ENCODE measurements around the gene PPP1R12B. TPM values are rescaled to one million over a fixed set of nuclear protein-coding genes. Genes with fewer than 3 reads are reported as not detected.
A peak's percentile ranks its signal among the peaks of the same experiment; 100 is the strongest.
"Not testable (repeated sequence)": the region's sequence is repeated elsewhere in the genome, so short reads cannot be mapped to it uniquely, and the experiment has no call there.

The PPP1R12B gene
- total RNA-seq, 1 donor from 2014 or later, result 594 TPM

DNA sequence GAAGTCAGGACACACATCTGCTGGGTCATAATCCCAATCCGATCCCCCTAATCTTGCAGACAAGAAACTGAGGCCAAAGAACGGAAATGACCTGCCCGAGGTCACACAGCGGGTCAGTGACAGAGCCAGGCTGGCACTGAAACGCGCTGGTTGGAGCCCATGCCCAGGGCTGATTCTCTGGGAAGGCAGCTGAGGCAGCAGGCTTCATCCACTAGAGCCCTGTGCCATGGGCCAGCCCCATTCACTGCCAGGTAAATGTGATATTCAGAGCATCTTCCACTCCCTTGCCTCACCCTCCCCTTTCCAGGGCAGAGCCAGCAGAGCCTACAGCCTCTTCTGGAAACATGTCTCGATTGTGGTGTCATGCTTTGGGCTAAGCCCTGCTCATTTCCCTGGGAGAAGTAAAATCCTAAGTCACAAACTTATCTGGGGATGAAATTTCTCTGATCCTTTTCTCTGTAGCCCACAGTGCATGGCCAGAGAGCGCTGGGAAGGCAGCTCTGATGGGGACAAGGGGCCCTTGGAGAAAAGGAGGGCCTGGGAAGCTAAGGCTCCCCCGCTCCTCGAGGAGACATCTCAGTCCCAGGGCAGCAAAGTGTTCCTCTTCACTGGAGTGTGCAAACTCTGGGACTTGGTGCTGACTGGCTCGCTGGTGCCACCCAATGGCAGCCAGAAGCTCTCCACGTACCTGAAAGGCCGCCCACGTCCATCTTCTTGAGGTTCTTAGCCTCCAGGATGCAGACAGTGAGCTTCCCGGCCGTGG lies 251.4 kb downstream of the PPP1R12B start:
- ATAC-seq (peak; percentile 75), DNase-seq (ENCODE audit: missing footprints) (no peak)
- intact Hi-C loops (cut with DNase I), result loop anchor here (5.0 to 10.0 kb wide), 2 partner anchors 98 to 255 kb away; partner anchors contain the start of genes PPP1R12B and UBE2T

DNA sequence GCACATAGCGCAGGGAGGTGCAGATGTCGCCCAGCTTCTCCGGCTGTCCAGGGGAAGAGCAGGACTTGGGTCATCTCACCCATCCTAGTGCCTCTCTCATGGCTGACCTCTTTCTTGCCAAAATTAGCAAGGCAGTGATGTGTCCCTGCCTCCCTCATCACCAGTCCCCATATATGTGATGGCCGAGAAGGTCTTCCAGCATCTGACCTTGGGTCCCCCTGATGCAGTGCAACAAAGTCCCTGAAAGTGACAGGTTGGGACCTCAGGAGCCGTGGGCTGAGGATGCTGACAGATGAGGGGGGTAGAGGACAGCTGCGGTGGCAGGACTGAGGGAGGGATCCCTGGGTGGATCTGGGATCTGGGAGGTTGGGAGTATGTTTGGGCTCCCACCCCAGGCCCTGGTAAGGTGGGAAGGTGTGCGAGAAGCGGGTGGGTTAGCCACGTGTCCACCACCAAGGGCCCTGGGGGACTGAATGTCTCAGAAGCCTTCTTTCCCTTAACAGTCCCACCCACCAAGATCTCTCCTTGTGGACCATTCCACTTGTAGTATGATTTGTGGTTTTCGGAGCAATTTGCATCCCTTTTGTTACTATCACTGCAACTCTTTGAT lies 252.0 kb downstream of the PPP1R12B start:
- DNase-seq (ENCODE audit: missing footprints) (no peak), ATAC-seq (no peak)
- intact Hi-C loops (cut with DNase I), result loop anchor here (5.0 kb wide), 1 partner anchor 98 kb away; no protein-coding TSS in a partner anchor

DNA sequence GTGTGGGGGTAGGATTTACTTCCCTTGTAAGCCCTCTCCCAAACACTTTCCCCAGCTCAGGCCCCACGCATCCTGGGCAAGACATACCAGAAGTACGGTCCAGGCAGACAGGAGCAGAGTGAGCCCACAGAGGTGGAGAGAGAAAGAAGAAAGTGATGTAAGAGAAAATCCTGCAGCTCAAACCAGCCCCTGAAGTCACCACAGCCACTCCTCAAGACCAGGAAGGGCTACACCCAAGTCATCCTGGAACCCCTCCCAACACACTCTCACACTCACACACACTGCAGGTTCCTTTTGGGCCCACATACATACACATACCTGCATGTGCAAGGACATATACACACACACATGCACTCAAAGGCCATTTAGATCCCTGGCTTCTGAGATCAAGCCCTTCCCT lies 254.9 kb downstream of the PPP1R12B start:
- ATAC-seq (no peak), DNase-seq (ENCODE audit: missing footprints) (no peak)
- intact Hi-C loops (cut with DNase I), result loop anchor here (5.0 kb wide), 1 partner anchor 101 kb away; no protein-coding TSS in a partner anchor

DNA sequence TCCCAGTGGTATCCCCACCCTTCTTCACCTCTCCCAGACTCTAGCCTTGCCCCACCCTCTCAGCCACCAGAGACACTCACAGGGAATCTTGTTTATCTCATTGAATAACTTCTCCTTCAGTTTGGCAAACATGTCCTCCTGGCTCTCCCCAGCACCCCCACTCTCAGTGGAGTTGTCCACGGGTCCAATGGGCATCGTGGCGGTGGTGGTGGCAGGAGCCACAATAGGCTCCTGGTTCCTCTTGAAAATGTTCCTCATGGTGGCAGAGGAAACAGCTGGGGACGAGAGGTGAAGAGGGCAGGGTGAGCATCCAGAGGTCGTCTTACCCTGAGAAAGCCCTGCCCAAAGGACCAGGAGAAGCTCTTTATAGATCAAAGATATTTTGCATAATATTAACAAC lies 257.0 kb downstream of the PPP1R12B start:
- no peak for ATAC-seq
- no peak for DNase-seq (ENCODE audit: missing footprints)
- intact Hi-C loops (cut with DNase I), result no loop called here

DNA sequence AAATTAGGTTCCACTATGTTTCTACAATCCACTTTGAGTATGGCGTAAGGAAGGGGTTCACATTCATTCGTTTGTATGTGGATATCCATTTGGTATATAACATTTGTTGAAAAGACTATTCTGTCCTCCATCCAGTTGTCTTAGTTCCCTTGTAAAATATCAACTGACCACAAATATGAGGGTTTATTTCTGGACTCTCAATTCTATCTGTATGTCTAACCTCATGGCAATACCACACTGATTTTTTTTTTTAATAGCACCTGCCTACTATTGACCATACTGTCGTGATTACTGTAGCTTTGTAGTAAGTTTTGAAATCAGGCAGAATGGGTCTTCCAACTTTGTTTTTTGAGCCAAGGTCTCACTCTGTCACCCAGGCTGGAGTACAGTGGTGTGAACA lies 263.5 kb downstream of the PPP1R12B start:
- not testable (repeated sequence) for ATAC-seq; DNase-seq (ENCODE audit: missing footprints)

DNA sequence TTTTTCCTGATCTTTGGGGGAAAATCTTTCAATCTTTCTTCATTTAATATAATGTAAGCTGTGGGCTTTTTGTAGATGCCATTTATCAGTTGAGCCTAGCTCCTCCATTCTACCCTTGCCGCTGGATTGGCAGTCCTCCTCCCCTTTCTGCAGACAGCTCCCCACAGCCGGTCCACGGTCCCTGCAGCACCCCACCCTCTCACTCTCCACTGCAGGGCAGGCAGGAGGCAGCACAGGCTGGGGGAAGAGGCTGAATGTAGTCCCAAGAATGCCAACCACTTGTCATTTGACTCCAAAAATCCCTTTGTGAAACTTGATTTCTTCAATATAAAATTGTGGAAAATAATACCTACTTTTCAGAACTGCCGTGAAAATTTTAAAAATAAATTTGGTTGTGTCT lies 265.1 kb downstream of the PPP1R12B start:
- no peak for ATAC-seq
- DNase-seq (ENCODE audit: missing footprints), result no peak

More for the DNA sequence above, 263.5 kb downstream of the PPP1R12B start:
- intact Hi-C loops (cut with DNase I), result not testable (repeated sequence)

DNA sequence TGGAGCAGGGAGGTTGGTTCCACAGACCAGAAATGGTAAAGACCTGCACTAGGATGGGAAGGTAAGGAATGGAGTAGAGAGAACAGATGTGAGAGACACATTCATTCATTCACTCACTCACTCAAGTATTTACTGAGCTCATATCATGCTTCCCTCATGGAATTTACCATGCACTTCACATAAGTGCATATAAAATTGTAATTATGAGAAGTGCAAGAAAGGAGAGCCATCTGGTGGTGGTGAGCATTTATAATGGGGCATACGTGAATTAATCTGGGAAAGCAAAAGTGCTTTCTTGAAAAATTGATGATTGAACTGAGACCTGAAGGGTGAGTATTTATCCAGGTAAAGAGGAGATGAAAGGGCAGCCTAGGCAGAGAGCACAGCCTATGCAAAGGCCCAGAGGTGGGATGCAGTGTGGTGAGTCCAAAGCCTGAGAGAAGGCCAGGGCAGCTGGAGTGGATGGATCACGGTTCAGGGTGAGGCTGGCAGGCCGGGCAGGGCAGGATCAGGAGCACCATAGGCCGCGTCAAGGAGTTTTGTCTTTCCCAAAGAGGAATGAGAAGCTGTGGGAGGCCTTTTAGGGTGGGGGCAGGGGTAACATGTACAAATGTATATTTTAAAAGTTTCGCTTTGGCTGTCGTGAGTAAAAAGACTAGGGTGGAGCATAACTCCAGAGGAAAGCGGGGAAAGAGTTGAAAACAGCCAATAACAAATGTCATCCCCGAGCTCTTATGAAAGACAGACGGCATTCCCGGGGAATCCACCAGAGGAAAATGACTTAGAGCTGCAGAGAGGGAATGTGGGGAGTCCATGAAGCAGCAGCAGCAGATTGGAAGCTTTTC lies 266.1 kb downstream of the PPP1R12B start:
- intact Hi-C loops (cut with DNase I); ATAC-seq; DNase-seq (ENCODE audit: missing footprints): not testable (repeated sequence)

More for the DNA sequence above, 265.1 kb downstream of the PPP1R12B start:
- intact Hi-C loops (cut with DNase I), result no loop called here

DNA sequence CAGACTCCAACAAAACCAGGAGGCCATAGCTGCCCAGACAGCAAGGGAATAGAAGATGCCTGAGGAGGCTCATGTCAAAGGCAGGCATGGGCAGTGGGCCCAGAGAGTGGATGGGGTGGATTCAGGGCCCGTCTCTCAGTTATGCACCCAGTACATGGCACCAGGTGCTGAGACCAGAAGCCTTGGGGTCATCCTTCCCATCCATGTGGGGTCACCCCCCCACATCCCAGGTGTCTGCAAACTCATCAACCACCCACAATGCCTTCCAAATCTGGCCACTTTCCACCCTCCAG lies 266.7 kb downstream of the PPP1R12B start:
- intact Hi-C loops (cut with DNase I); DNase-seq (ENCODE audit: missing footprints); ATAC-seq: not testable (repeated sequence)

DNA sequence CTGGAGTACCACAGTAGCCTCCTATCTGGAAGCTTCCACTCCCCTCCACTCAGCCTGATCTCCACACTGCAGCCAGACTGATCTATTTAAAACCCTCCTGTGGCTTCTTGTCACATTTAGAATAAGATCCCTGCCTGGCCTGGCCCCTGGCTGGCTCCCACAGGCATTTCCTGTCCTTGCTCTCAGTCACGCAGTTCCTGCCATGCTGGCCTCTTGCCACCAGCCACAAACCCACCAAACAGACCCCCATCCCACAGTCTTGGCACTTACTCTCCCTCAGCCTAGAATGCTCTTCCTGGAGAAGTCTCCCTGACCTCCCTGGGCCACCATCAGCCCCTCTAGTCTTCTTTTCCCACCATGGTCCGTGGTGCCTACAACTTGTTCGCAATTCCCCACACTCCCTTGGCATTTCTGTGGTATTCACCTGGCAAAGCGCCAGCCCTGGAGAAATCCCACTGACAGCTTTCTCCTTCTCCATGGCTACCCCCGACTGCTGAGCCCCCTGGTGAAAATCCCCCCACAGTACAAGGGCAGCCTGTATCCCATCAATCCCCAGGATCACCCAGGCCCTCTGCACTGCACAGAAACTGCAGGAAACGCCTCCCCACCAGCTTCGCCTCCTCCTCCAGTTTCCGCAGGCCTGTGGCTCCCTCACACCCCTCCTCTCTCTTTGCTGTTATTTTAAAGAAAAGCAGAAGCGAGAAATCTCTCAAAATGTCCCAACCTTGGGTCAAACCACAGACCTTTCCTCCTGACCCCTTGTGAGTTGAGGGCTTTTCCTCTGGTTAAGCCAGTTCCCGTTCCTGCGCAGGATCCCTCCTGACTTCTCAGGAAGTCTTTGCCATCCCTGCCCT lies 267.2 kb downstream of the PPP1R12B start:
- ATAC-seq (peak; percentile 74), DNase-seq (ENCODE audit: missing footprints) (no peak)
- intact Hi-C loops (cut with DNase I), result no loop called here

DNA sequence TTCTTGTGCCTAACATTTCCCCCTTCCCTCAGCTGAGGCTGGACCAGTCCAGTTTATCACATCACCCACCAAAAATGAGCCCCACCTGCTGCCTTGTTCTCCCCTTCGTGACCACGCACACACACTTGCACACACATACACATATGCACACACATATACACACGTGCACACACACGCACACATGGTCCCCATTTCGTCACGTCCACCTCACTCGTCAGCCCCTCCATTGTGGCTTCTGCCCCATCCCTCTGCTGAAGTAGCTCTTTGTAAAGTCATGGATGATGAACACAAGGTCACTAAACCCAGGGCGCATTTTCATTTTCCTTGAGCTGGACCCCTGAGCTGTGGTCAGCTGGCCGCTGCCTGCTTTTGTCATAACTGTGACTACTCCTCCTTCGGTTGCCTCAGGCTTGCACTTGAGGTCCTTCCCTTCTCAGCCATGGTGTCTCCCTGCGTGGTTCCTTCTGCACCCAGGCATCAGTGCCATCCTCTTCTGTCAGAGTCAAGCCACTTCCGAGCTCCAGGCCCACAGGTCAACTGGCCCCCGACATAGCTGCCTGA lies 267.9 kb downstream of the PPP1R12B start:
- ATAC-seq (no peak), DNase-seq (ENCODE audit: missing footprints) (no peak)
- intact Hi-C loops (cut with DNase I), result no loop called here

DNA sequence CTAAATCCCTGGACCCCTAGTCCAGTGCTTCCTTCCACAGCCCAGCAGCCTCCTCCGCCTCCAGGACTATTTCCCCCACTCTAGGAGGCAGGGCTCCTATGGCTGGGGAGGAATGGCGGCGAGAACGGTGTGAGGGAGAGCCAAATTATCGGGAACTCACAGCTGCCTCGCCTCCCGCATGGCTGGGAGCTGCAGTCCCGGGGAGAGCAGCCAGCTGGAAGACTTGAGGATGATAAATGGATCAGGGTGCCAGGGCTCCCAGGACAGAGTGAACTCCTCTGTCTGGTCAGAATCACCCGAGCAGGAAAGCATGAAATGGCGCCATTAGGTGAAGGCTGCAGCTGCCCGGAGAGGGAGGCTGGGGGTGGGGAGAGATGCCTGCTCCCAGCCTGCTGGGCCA lies 270.5 kb downstream of the PPP1R12B start:
- intact Hi-C loops (cut with DNase I); DNase-seq (ENCODE audit: missing footprints): not testable (repeated sequence)
- ATAC-seq, result peak; percentile 48

DNA sequence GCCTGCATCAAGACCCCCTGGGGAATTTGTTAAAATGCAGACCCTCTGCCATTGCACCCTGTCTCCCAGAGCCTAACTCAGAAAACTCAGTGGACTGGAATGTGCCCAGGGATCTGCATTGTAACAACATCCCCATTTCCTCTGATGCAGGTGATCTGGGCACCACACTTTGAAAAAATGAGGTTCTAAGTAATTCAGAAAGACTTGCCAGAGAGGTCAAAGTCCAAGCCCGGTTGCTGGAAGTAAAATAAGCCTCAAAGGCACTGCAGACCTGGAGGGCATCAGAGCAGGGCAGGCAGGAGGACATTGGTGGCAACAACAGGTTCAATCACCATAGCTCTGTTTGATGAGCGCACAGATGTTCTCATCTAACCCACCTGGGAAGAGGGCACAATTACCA lies 271.0 kb downstream of the PPP1R12B start:
- intact Hi-C loops (cut with DNase I), result no loop called here
- ATAC-seq, result no peak
- no peak for DNase-seq (ENCODE audit: missing footprints)

DNA sequence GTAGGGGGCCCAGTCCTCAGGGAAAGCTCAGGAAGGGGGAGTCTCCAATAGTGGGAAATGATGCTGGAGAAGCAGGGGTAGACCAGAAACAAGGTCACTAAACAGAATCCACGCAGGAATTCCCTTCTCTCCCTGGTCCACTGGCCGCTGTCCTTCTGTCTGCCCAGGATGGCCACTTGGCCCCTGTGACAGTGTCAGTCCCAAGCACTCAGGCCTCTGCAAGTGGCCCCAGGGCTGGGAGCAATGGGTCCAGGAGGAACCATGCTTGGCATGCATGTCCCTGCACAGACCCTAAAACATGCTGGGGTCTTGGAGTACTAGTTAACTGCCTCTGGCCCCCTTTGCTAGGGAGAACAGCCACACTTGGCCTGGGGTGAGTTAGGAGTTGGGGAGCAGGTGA lies 271.5 kb downstream of the PPP1R12B start:
- intact Hi-C loops (cut with DNase I); DNase-seq (ENCODE audit: missing footprints): not testable (repeated sequence)

DNA sequence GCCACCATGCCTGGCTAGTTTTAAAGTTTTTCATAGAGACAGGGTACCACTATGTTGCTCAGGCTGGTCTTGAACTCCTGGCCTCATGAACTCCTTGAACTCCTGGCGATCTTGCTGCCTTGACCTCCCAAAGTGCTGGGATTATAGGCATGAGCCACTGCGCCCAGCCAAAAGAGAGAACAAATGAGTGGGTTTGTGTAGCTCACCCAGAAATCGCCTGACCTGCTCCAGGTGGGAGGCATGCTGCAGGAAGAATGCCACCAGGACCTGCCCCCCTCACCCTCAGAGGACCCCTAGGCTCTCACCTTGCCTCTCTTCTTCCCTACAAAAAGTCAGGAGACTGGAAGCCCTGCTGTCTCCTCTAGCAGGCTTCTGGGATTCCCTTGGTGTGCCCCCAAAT lies 272.9 kb downstream of the PPP1R12B start:
- DNase-seq (ENCODE audit: missing footprints) (no peak), ATAC-seq (no peak)
- intact Hi-C loops (cut with DNase I), result no loop called here

More for the DNA sequence above, 271.5 kb downstream of the PPP1R12B start:
- ATAC-seq, result not testable (repeated sequence)

DNA sequence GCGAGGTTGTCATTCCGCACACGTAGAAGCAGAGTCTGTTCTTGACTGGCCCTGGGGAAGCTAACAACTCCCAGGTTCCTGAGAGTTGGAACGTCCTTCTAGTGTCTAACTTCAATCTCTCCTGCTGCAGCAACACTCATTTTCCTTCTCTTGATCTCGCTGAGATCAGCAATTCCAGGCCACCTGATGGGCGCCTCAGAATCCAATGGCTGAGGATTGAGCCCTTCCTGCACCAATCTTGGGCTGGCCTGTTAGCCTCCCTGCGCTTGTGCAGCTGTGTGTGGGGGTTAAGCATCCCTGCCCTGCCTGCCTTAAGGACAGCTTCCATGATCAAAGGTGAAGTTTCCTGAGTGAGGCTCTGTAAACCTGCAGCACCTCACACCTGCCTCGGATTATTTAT lies 273.9 kb downstream of the PPP1R12B start:
- no peak for ATAC-seq
- intact Hi-C loops (cut with DNase I), result no loop called here

DNA sequence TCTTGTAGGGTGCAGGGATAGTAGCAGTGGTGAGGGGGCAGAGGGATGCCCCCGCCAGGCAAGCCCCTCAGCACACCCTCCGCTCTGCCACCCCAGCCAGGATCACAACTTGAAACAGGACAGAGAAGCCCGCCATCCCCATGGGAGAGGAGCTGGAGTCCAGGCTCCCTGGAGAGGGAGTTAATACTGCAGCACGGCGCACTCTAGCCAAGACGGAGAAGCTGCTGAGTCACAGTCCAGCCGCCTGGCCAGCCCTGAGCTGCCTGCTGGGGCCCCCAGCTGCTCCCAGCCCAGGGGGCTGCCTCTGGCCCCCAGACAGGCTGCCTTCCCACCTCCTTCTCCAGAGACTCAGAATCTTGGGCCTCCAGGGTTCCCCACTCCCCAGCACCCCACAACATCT lies 274.6 kb downstream of the PPP1R12B start:
- DNase-seq (ENCODE audit: missing footprints) (no peak), ATAC-seq (peak; percentile 56)
- intact Hi-C loops (cut with DNase I), result no loop called here

More for the DNA sequence above, 273.9 kb downstream of the PPP1R12B start:
- DNase-seq (ENCODE audit: missing footprints), result no peak

DNA sequence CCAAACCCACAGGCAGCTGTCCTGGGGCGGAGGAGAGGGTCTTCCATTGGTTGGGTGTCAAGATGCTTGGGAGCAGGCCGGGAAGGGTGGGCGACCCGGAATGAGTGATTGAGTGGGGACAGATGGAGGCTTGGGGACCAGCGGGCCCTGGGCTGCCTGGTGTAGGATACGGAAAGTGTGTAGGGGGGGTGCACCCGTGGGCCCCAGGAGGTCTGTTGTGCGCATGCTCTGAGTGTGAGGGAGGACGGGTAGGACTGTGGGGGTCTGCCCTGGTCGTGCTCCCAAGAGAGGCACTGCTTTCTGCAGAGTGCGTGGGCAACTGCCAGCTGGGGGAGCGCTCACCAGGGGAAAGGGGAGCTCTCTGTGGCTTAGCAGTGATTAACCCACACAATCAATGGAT lies 275.0 kb downstream of the PPP1R12B start:
- intact Hi-C loops (cut with DNase I); ATAC-seq; DNase-seq (ENCODE audit: missing footprints): not testable (repeated sequence)

Data from Right ventricle myocardium inferior (tissue), 1 donor.